NT2/D1 (cell line): ENCODE data around the gene CD58.

Experiments
- YY1 ChIP-seq: IDR thresholded peaks from 2 replicates; pipeline ENCODE4 v1.6.1; 2011; ENCODE audit not compliant: insufficient read length, insufficient read depth
- ZNF274 ChIP-seq: IDR thresholded peaks from 2 replicates; pipeline ENCODE4 v1.6.1; 2011; ENCODE audit warnings: mild to moderate bottlenecking, low read depth, low read length

DNA sequence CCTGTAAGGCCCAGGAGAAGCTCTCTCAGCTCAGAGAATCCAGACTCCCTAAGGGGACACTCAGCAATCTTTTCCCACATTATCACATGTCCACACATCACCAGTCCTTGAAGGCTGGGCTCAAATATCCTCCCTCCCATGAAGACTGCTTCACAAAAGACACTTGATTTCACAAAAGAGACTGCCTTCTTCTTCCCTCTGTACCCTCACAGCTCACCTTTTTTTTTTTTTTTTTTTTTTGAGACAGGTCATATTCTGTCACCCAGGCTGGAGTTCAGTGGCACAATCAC is 1.5 kb downstream of the CD58 start:
- TF ChIP-seq YY1 (no peak), ZNF274 (no peak)
